ENCODE results near the gene FGD6. TPM values are rescaled to one million over a fixed set of nuclear protein-coding genes. Genes with fewer than 3 reads are reported as not detected.

The FGD6 gene
- total RNA-seq, 4 donors from 2014 or later, result 16.2 to 46.9 (median 25.0) TPM

DNA sequence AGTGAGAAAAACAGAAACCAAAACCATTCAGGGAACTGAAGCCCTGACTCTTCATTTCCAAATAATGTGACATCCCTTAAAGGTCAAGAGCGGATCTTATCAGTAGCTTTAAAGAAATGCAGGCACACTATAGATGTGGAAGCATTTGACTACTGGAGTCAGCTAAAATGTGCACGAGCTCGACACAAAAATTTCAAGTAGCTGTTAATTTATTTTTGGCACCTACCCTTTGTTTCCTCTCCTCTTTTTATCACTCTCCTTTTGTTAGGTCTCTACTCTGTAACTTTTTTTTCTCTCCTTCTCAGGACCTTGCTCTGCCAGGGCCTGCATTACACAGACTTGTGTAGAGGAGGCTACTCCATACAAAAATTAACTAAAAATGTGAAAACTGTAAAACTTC lies 58.3 kb downstream of the FGD6 start:
- Histone ChIP-seq H3K27me3 (no peaks in the 10 kb centered on the region), H3K9me3 (no peaks in the 10 kb centered on the region), H3K4me3 (no peak overlapping the region), H3K4me1 (peaks cover 7% of the 10 kb centered on the region), H3K27ac (no peak overlapping the region), H3K36me3 (no peaks in the 10 kb centered on the region)
- 55% methylated on average over 3 of the region's 3 CpGs for WGBS
- DNase-seq (ENCODE audit: low spot score in 2 of 2), result no peak
- TF ChIP-seq POLR2AphosphoS5 (IDR thresholded peaks at IDR 0.05) (no peak), CTCF (IDR thresholded peaks at IDR 0.05) (no peak), EP300 (IDR thresholded peaks at IDR 0.05) (no peak), POLR2A (IDR thresholded peaks at IDR 0.05) (no peak)

- TF ChIP-seq CTCF (IDR thresholded peaks at IDR 0.05) (no peak), EP300 (IDR thresholded peaks at IDR 0.05) (no peak), POLR2AphosphoS5 (IDR thresholded peaks at IDR 0.05) (no peak), POLR2A (IDR thresholded peaks at IDR 0.05) (no peak)
- WGBS, result 56% methylated on average over 2 of the region's 2 CpGs
- Histone ChIP-seq H3K9me3 (no peaks in the 10 kb centered on the region), H3K27me3 (no peaks in the 10 kb centered on the region), H3K4me1 (peaks cover 6% of the 10 kb centered on the region), H3K27ac (no peak overlapping the region), H3K4me3 (no peak overlapping the region), H3K36me3 (no peaks in the 10 kb centered on the region)
- DNase-seq (ENCODE audit: low spot score in 2 of 2), result no peak
These were observed 65.4 kb downstream of the FGD6 start for GRCh38 chr12:95151821-95152220.

DNA sequence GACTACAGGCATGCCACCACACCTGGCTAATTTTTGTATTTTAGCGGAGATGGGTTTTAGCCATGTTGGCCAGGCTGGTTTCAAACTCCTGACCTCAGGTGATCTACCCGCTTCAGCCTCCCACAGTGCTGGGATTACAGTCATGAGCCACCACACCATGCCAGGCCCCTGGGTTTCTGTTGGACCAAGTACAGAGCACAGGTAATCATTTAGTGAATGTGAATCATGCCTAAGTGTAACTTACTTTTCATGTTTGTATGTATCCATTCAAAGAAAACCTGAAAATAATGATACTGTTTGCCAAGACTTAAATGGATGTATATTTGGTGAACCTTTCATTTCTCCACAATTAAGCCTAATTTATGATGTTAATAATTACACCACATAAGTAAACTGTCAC lies 65.9 kb downstream of the FGD6 start:
- 75% methylated on average over 2 of the region's 2 CpGs for WGBS
- DNase-seq (ENCODE audit: low spot score in 2 of 2), result no peak

GRCh38 chr12:95150501-95150900 lies 66.8 kb downstream of the FGD6 start:
- Histone ChIP-seq H3K9me3 (no peaks in the 10 kb centered on the region), H3K4me1 (peaks cover 6% of the 10 kb centered on the region), H3K36me3 (no peaks in the 10 kb centered on the region), H3K27ac (no peak overlapping the region), H3K27me3 (no peaks in the 10 kb centered on the region), H3K4me3 (no peak overlapping the region)
- 100% methylated on average over 1 of the region's 1 CpG for WGBS
- no peak for DNase-seq (ENCODE audit: low spot score in 2 of 2)
- TF ChIP-seq CTCF (IDR thresholded peaks at IDR 0.05) (no peak), POLR2A (IDR thresholded peaks at IDR 0.05) (no peak), EP300 (IDR thresholded peaks at IDR 0.05) (no peak), POLR2AphosphoS5 (IDR thresholded peaks at IDR 0.05) (no peak)

More for the DNA sequence above, 65.9 kb downstream of the FGD6 start:
- H3K4me1 ChIP-seq, result peaks cover 6% of the 10 kb centered on the region
- H3K27ac ChIP-seq, result peak overlapping the region; percentile 8
- no peak overlapping the region for H3K4me3 ChIP-seq
- no peak for TF ChIP-seq CTCF (IDR thresholded peaks at IDR 0.05)
- TF ChIP-seq EP300 (IDR thresholded peaks at IDR 0.05), result no peak
- TF ChIP-seq POLR2AphosphoS5 (IDR thresholded peaks at IDR 0.05), result no peak
- no peak for TF ChIP-seq POLR2A (IDR thresholded peaks at IDR 0.05)
- no peaks in the 10 kb centered on the region for H3K9me3 ChIP-seq
- H3K27me3 ChIP-seq, result no peaks in the 10 kb centered on the region
- no peaks in the 10 kb centered on the region for H3K36me3 ChIP-seq

GRCh38 chr12:95147866-95148265 lies 69.4 kb downstream of the FGD6 start:
- Histone ChIP-seq H3K27me3 (no peaks in the 10 kb centered on the region), H3K4me1 (peaks cover 17% of the 10 kb centered on the region), H3K36me3 (no peaks in the 10 kb centered on the region), H3K27ac (no peak overlapping the region), H3K9me3 (no peaks in the 10 kb centered on the region), H3K4me3 (no peak overlapping the region)
- DNase-seq (ENCODE audit: low spot score in 2 of 2), result no peak
- no peak for TF ChIP-seq CTCF (IDR thresholded peaks at IDR 0.05)
- TF ChIP-seq EP300 (IDR thresholded peaks at IDR 0.05), result no peak
- no peak for TF ChIP-seq POLR2AphosphoS5 (IDR thresholded peaks at IDR 0.05)
- TF ChIP-seq POLR2A (IDR thresholded peaks at IDR 0.05), result no peak
